ENCODE data around the gene DNAJC2.
"Not testable (repeated sequence)": the region's sequence is repeated elsewhere in the genome, so short reads cannot be mapped to it uniquely, and the experiment has no call there.

The DNAJC2 gene

DNA sequence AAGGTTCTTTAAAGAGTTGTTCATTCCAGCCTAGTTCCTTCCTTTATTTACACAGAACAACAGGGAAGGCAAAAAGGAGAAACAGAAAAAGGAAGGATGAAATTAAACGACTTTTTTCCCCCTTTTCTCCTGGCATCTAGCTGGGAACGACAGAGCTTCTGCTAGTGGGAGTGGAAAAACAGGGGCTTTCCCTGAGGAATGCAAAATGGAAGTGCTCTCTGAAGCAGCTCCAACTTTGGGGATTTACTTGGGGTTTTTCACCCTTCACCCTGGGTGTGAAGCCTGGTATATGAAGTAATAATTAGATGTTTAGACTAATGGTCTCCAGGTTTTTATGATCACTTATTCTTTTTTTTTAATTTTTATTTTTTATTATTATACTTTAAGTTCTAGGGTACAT, 43.1 kb downstream of the DNAJC2 start:
- no peak for TF ChIP-seq ARNT (IDR thresholded peaks at IDR 0.05)
- TF ChIP-seq ZNF384 (IDR thresholded peaks at IDR 0.05), result no peak
- no peak for TF ChIP-seq TARDBP (IDR thresholded peaks at IDR 0.05)
- TF ChIP-seq FOXM1 (IDR thresholded peaks at IDR 0.05; ENCODE audit: borderline replicate concordance), result no peak
- no peak for TF ChIP-seq ELF4 (IDR thresholded peaks at IDR 0.05)
- TF ChIP-seq NFRKB (IDR thresholded peaks at IDR 0.05), result no peak
- TF ChIP-seq LEF1 (IDR thresholded peaks at IDR 0.05; ENCODE audit: borderline replicate concordance), result no peak
- no peak for TF ChIP-seq SUZ12 (IDR thresholded peaks at IDR 0.05)
- TF ChIP-seq FOXK2 (IDR thresholded peaks at IDR 0.05), result no peak
- TF ChIP-seq BHLHE40 (IDR thresholded peaks at IDR 0.05; ENCODE audit: borderline replicate concordance), result no peak
- no peak for TF ChIP-seq SP1 (IDR thresholded peaks at IDR 0.05)
- no peak for TF ChIP-seq CTBP1 (IDR thresholded peaks at IDR 0.05; ENCODE audit: borderline replicate concordance)
- no peak for TF ChIP-seq PKNOX1 (IDR thresholded peaks at IDR 0.05)
- ChIA-PET CTCF (no interaction called here), POLR2A (no interaction called here)
- no peak for DNase-seq (ENCODE audit: extremely low spot score)

DNA sequence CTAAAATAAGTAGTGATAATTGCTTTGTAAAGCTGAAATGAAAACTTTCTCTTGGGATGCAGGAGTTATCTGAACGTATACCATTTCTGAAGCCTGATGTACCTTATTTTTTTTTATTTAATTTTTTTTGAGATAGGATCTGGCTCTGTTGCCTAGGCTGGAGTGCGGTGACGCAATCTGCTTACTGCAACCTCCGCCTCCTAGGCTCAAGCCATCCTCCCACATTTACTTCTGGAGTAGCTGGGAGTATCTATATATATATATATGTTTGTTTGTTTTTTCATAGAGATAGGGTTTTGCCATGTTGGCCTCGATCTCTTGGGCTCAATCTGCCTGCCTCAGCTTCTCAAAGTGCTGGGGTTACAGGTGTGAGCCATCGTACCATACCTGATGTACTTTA, 44.9 kb downstream of the DNAJC2 start:
- no peak for DNase-seq (ENCODE audit: extremely low spot score)
- TF ChIP-seq PKNOX1 (IDR thresholded peaks at IDR 0.05) (no peak), ARNT (IDR thresholded peaks at IDR 0.05) (no peak)
- ChIA-PET POLR2A (no interaction called here), CTCF (no interaction called here)

DNA sequence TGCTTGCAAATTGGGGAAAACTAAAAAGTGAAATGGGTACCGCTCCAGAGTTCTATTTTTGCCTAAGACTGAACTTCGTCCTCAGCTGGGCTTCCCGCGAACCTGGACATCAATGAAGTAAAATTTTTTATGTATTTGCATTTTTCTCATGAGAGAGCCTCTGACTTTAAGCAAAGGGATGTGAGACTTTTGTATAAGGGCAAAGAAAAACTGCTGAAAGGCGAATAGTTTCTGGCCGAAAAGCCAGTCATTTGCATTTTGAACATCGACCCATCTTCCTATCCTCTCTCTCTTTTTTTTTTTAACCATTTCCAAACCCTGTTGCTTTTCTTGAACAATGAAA, 46.8 kb downstream of the DNAJC2 start:
- ChIA-PET POLR2A (no interaction called here), CTCF (no interaction called here)

GRCh38 chr7:103296901-103297836, 47.4 kb downstream of the DNAJC2 start, which contains the start of gene PMPCB:
TSS of gene PMPCB (plus strand) at chr7:103297435. CDS start at chr7:103297460, 25 bp downstream.
- ChIA-PET CTCF (no interaction called here), POLR2A (no interaction called here)

More for the DNA sequence above, 46.8 kb downstream of the DNAJC2 start:
- TF ChIP-seq CTBP1 (IDR thresholded peaks at IDR 0.05; ENCODE audit: borderline replicate concordance), result no peak
- no peak for TF ChIP-seq FOXK2 (IDR thresholded peaks at IDR 0.05)
- no peak for TF ChIP-seq FOXM1 (IDR thresholded peaks at IDR 0.05; ENCODE audit: borderline replicate concordance)
- TF ChIP-seq PKNOX1 (IDR thresholded peaks at IDR 0.05), result no peak
- TF ChIP-seq SUZ12 (IDR thresholded peaks at IDR 0.05), result no peak
- TF ChIP-seq ELF4 (IDR thresholded peaks at IDR 0.05), result no peak
- TF ChIP-seq ZNF384 (IDR thresholded peaks at IDR 0.05), result no peak
- TF ChIP-seq SP1 (IDR thresholded peaks at IDR 0.05), result no peak
- TF ChIP-seq FOXA1 (IDR thresholded peaks at IDR 0.05), result no peak
- no peak for TF ChIP-seq ARNT (IDR thresholded peaks at IDR 0.05)
- no peak for TF ChIP-seq BHLHE40 (IDR thresholded peaks at IDR 0.05; ENCODE audit: borderline replicate concordance)
- no peak for TF ChIP-seq L3MBTL2 (conservative IDR thresholded peaks at IDR 0.05)
- no peak for TF ChIP-seq LEF1 (IDR thresholded peaks at IDR 0.05; ENCODE audit: borderline replicate concordance)
- TF ChIP-seq TARDBP (IDR thresholded peaks at IDR 0.05), result no peak
- DNase-seq (ENCODE audit: extremely low spot score), result no peak

DNA sequence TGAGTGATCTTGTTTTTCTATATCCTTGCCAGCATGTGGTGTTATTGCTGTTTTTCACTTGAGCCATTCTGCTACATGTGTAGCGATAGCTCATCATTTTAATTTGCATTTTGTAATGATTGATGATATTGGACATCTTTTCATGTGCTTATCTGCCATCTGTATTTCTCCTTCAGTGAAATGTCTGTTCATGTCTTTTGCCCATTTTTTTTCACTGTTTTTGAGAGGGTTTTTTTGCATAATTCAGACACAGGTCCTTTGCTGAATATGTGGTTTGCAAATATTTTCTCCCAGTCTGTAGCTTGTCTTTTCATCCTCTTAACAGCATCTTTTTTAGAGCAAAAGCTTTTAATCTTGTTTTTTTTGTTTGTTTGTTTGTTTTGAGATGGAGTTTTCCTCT, 51.0 kb downstream of the DNAJC2 start:
- CTCF ChIA-PET, result interaction anchor here (0.7 kb wide), 1 partner anchor 242 kb away, joined by 4 read pairs; no protein-coding TSS in a partner anchor
- TF ChIP-seq ELF4 (IDR thresholded peaks at IDR 0.05) (no peak), TARDBP (IDR thresholded peaks at IDR 0.05) (no peak), ZNF384 (IDR thresholded peaks at IDR 0.05) (no peak), BHLHE40 (IDR thresholded peaks at IDR 0.05; ENCODE audit: borderline replicate concordance) (no peak)
- POLR2A ChIA-PET, result no interaction called here
- DNase-seq (ENCODE audit: extremely low spot score), result no peak

More at GRCh38 chr7:103296901-103297836, 47.4 kb downstream of the DNAJC2 start, which contains the start of gene PMPCB:
- DNase-seq (ENCODE audit: extremely low spot score), result peak; percentile 91
- TF ChIP-seq ELF4 (IDR thresholded peaks at IDR 0.05) (peak; percentile 63), SUZ12 (IDR thresholded peaks at IDR 0.05) (no peak), FOXA1 (IDR thresholded peaks at IDR 0.05) (no peak), CTBP1 (IDR thresholded peaks at IDR 0.05; ENCODE audit: borderline replicate concordance) (no peak), FOXK2 (IDR thresholded peaks at IDR 0.05) (no peak), ZNF384 (IDR thresholded peaks at IDR 0.05) (no peak), TARDBP (IDR thresholded peaks at IDR 0.05) (no peak), NFRKB (IDR thresholded peaks at IDR 0.05) (peak; percentile 68), LEF1 (IDR thresholded peaks at IDR 0.05; ENCODE audit: borderline replicate concordance) (no peak), ARNT (IDR thresholded peaks at IDR 0.05) (no peak), BHLHE40 (IDR thresholded peaks at IDR 0.05; ENCODE audit: borderline replicate concordance) (no peak), HDGF (IDR thresholded peaks at IDR 0.05; ENCODE audit: borderline replicate concordance) (no peak), SP1 (IDR thresholded peaks at IDR 0.05) (no peak), L3MBTL2 (conservative IDR thresholded peaks at IDR 0.05) (peak; percentile 83), FOXM1 (IDR thresholded peaks at IDR 0.05; ENCODE audit: borderline replicate concordance) (no peak), PKNOX1 (IDR thresholded peaks at IDR 0.05) (no peak)

GRCh38 chr7:103292122-103292521, 52.4 kb downstream of the DNAJC2 start:
- no peak for DNase-seq (ENCODE audit: extremely low spot score)
- TF ChIP-seq L3MBTL2 (conservative IDR thresholded peaks at IDR 0.05) (no peak), ZNF384 (IDR thresholded peaks at IDR 0.05) (no peak)
- ChIA-PET CTCF (no interaction called here), POLR2A (no interaction called here)

- CTCF ChIA-PET; POLR2A ChIA-PET; DNase-seq (ENCODE audit: extremely low spot score): not testable (repeated sequence)
Observed at GRCh38 chr7:103282802-103283427, 61.7 kb downstream of the DNAJC2 start.

DNA sequence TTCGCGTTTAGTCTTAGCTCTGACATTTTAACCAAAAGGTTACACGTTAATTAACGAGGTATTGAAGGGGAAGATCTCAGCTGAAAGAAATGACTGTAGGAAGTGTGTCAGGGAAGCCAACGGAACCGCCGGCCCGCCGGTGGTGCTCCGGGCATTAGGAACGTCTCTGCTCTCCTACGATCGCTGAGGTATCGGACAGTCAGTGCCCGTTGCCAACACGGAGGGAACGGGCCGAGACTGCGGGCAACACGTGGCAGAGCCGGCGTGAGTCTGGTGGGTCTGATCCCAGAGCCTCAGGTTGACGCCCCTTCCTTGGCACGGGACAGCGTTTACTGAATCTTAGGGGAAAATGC, 63.8 kb downstream of the DNAJC2 start:
- POLR2A ChIA-PET; CTCF ChIA-PET; DNase-seq (ENCODE audit: extremely low spot score): not testable (repeated sequence)
